Measurements from ENCODE around the gene RBM33.

RBM33 gene

GRCh38 chr7:155598810-155599210 is 45.7 kb upstream of the RBM33 start:
- under 1% methylated on average over 9 of the region's 12 CpGs for WGBS
- H4K8ac ChIP-seq (ENCODE audit: low read length): no peak overlapping the region

DNA sequence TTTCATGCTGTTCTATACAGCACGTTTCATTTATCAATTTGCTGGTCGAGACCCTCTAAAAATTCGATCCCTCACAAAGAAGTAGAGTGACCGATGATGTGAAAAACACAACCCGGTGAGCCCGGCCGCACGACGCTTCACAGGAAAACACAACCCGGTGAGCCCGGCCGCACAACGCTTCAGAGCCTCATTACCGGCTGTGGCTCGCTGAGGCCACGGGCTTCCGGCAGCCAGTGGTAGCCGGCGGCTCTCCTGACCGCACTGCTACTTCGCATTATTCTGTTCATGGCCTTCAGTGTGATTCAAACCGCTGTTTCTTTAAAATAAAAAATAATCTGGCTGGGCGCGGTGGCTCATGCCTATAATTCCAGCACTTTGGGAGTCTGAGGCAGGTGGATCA is 42.3 kb upstream of the RBM33 start:
- H3K4ac ChIP-seq (ENCODE audit: low read depth in 1 of 2, low read length in 2 of 2): no peak overlapping the region
- no peak overlapping the region for H2AFZ ChIP-seq (ENCODE audit: low read depth, low read length)
- no peak overlapping the region for H3K4me3 ChIP-seq (ENCODE audit: insufficient read depth in 1 of 2, low read depth in 1 of 2, low read length in 2 of 2)
- no peaks in the 10 kb centered on the region for H3K9me3 ChIP-seq (ENCODE audit: control insufficient read depth, low read length)
- no peak overlapping the region for H3K18ac ChIP-seq (ENCODE audit: low read depth in 1 of 2, low read length in 2 of 2)
- no peaks in the 10 kb centered on the region for H3K79me1 ChIP-seq (replicated peaks; ENCODE audit: low read length, poor library complexity, severe bottlenecking)
- WGBS: 95% methylated on average over 24 of the region's 24 CpGs
- no peaks in the 10 kb centered on the region for H3K36me3 ChIP-seq (ENCODE audit: control insufficient read depth in 1 of 2, insufficient read depth in 2 of 2, low read depth in 1 of 2, low read length in 2 of 2)
- H3K23ac ChIP-seq (ENCODE audit: low read length in 2 of 2): no peak overlapping the region
- H2AK5ac ChIP-seq (ENCODE audit: low read length, severe bottlenecking): peak overlapping the region; percentile 62
- DNase-seq: no peak
- peaks cover 4% of the 10 kb centered on the region for H3K4me1 ChIP-seq (ENCODE audit: control insufficient read depth, insufficient read depth, low read depth, low read length)
- no peak overlapping the region for H3K27ac ChIP-seq (ENCODE audit: low read length, poor library complexity, severe bottlenecking)
- H4K8ac ChIP-seq (ENCODE audit: low read length): no peak overlapping the region
- H3K14ac ChIP-seq (ENCODE audit: low read length in 2 of 2): no peak overlapping the region
- H2BK120ac ChIP-seq (ENCODE audit: low read depth, low read length): no peak overlapping the region
- H2BK12ac ChIP-seq (ENCODE audit: low read length in 2 of 2): no peak overlapping the region
- H3K9ac ChIP-seq (ENCODE audit: low read length): no peak overlapping the region
- no peak overlapping the region for H2BK15ac ChIP-seq (ENCODE audit: low read depth, poor library complexity, severe bottlenecking)
- no peak overlapping the region for H2BK5ac ChIP-seq (ENCODE audit: low read depth, low read length, poor library complexity, severe bottlenecking)
- H4K91ac ChIP-seq (ENCODE audit: low read length): no peak overlapping the region
- H3K27me3 ChIP-seq (ENCODE audit: control insufficient read depth in 1 of 2, insufficient read depth in 1 of 2, low read length in 2 of 2): peaks cover 0 to 34% of the 10 kb centered on the region in 2 experiments
- no peak overlapping the region for H3K4me2 ChIP-seq (ENCODE audit: low read length, poor library complexity, severe bottlenecking)

More at GRCh38 chr7:155598810-155599210, 45.7 kb upstream of the RBM33 start:
- Histone ChIP-seq H3K27ac (ENCODE audit: low read length, poor library complexity, severe bottlenecking) (no peak overlapping the region), H2AK5ac (ENCODE audit: low read length, severe bottlenecking) (no peak overlapping the region), H3K4me1 (ENCODE audit: control insufficient read depth, insufficient read depth, low read depth, low read length) (peaks cover 5% of the 10 kb centered on the region), H3K9ac (ENCODE audit: low read length) (no peak overlapping the region), H2BK120ac (ENCODE audit: low read depth, low read length) (no peak overlapping the region), H2BK5ac (ENCODE audit: low read depth, low read length, poor library complexity, severe bottlenecking) (no peak overlapping the region), H3K36me3 (ENCODE audit: control insufficient read depth in 1 of 2, insufficient read depth in 2 of 2, low read depth in 1 of 2, low read length in 2 of 2) (no peaks in the 10 kb centered on the region), H2BK15ac (ENCODE audit: low read depth, poor library complexity, severe bottlenecking) (no peak overlapping the region), H3K4me2 (ENCODE audit: low read length, poor library complexity, severe bottlenecking) (peak overlapping the region; percentile 63), H4K91ac (ENCODE audit: low read length) (no peak overlapping the region), H3K27me3 (ENCODE audit: control insufficient read depth in 1 of 2, insufficient read depth in 1 of 2, low read length in 2 of 2) (peaks cover 4 to 55% of the 10 kb centered on the region in 2 experiments), H3K9me3 (ENCODE audit: control insufficient read depth, low read length) (no peaks in the 10 kb centered on the region), H3K14ac (ENCODE audit: low read length in 2 of 2) (no peak overlapping the region), H2AFZ (ENCODE audit: low read depth, low read length) (no peak overlapping the region), H2BK12ac (ENCODE audit: low read length in 2 of 2) (no peak overlapping the region), H3K79me1 (replicated peaks; ENCODE audit: low read length, poor library complexity, severe bottlenecking) (no peaks in the 10 kb centered on the region), H3K4me3 (ENCODE audit: insufficient read depth in 1 of 2, low read depth in 1 of 2, low read length in 2 of 2) (peak overlapping the region in 1 of 2 experiments; percentile 59), H3K4ac (ENCODE audit: low read depth in 1 of 2, low read length in 2 of 2) (no peak overlapping the region), H3K23ac (ENCODE audit: low read length in 2 of 2) (no peak overlapping the region), H3K18ac (ENCODE audit: low read depth in 1 of 2, low read length in 2 of 2) (no peak overlapping the region)
- peak; percentile 68 for DNase-seq

DNA sequence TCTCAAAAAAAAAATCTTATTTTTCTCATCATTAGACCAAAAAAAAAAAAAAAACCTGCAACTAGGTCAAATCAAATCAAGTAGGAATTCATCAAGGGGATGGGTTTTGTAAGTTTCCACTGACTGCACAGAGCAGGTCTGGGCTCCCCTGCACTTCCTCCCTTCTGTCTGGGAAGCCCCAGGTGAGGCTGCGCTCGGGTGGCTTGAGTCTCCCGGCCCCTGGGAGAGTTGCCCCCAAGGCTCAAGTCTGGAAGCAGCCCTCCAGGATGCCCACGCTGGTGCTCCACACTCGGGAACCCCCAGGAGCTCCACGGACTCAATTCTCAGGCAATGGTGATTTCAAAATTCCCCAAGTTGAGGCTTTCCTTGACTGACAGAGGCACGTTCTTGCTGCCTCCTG is 41.7 kb upstream of the RBM33 start:
- WGBS: 69% methylated on average over 6 of the region's 7 CpGs
- Histone ChIP-seq H3K27me3 (ENCODE audit: control insufficient read depth in 1 of 2, insufficient read depth in 1 of 2, low read length in 2 of 2) (peaks cover 0 to 34% of the 10 kb centered on the region in 2 experiments), H3K9ac (ENCODE audit: low read length) (no peak overlapping the region), H3K14ac (ENCODE audit: low read length in 2 of 2) (no peak overlapping the region), H4K8ac (ENCODE audit: low read length) (no peak overlapping the region), H4K91ac (ENCODE audit: low read length) (no peak overlapping the region), H2BK15ac (ENCODE audit: low read depth, poor library complexity, severe bottlenecking) (no peak overlapping the region), H3K23ac (ENCODE audit: low read length in 2 of 2) (no peak overlapping the region), H2BK5ac (ENCODE audit: low read depth, low read length, poor library complexity, severe bottlenecking) (no peak overlapping the region), H3K4me1 (ENCODE audit: control insufficient read depth, insufficient read depth, low read depth, low read length) (no peaks in the 10 kb centered on the region), H3K79me1 (replicated peaks; ENCODE audit: low read length, poor library complexity, severe bottlenecking) (no peaks in the 10 kb centered on the region), H3K4me2 (ENCODE audit: low read length, poor library complexity, severe bottlenecking) (no peak overlapping the region), H3K9me3 (ENCODE audit: control insufficient read depth, low read length) (no peaks in the 10 kb centered on the region), H2AK5ac (ENCODE audit: low read length, severe bottlenecking) (peak overlapping the region; percentile 45), H3K36me3 (ENCODE audit: control insufficient read depth in 1 of 2, insufficient read depth in 2 of 2, low read depth in 1 of 2, low read length in 2 of 2) (no peaks in the 10 kb centered on the region), H3K18ac (ENCODE audit: low read depth in 1 of 2, low read length in 2 of 2) (no peak overlapping the region), H3K4me3 (ENCODE audit: insufficient read depth in 1 of 2, low read depth in 1 of 2, low read length in 2 of 2) (no peak overlapping the region), H2BK120ac (ENCODE audit: low read depth, low read length) (no peak overlapping the region), H3K4ac (ENCODE audit: low read depth in 1 of 2, low read length in 2 of 2) (no peak overlapping the region), H2BK12ac (ENCODE audit: low read length in 2 of 2) (no peak overlapping the region), H2AFZ (ENCODE audit: low read depth, low read length) (no peak overlapping the region), H3K27ac (ENCODE audit: low read length, poor library complexity, severe bottlenecking) (no peak overlapping the region)
- no peak for DNase-seq

DNA sequence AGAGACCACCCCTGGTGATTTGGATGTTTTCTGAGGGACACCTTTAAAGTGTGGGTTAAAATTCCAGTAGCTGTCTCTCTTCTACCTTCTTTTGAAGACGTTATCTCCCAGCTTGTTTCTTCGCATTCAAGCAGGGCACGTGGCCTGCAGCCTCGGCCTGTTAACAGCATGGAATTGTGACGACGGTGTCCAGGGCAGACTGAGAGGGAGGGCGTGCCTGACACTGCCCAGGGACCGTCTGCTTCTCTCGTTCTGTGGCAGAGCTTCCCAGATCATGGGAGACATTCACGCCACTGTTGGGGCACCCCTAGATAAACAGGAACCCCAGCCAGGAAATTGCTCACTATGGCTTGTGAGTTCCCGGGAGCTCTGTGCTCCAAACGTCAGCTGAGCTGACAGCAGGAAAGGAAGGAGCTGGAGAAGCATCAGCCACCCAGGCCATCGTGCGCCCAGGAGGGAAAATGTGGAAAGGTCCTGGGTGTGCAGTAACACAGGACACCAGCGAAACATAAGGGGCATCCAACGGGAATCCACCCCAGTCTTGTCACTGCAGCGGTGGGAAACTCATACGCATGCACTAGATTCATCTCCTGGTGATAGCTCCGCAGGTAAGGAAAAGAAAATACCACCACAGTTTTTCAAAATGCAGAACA is 41.1 kb upstream of the RBM33 start:
- Histone ChIP-seq H3K23ac (ENCODE audit: low read length in 2 of 2) (no peak overlapping the region), H2BK12ac (ENCODE audit: low read length in 2 of 2) (no peak overlapping the region), H3K4me2 (ENCODE audit: low read length, poor library complexity, severe bottlenecking) (no peak overlapping the region), H2BK15ac (ENCODE audit: low read depth, poor library complexity, severe bottlenecking) (no peak overlapping the region), H3K9ac (ENCODE audit: low read length) (no peak overlapping the region), H3K14ac (ENCODE audit: low read length in 2 of 2) (no peak overlapping the region), H2BK120ac (ENCODE audit: low read depth, low read length) (no peak overlapping the region), H2BK5ac (ENCODE audit: low read depth, low read length, poor library complexity, severe bottlenecking) (no peak overlapping the region), H3K27me3 (ENCODE audit: control insufficient read depth in 1 of 2, insufficient read depth in 1 of 2, low read length in 2 of 2) (peaks cover 0 to 34% of the 10 kb centered on the region in 2 experiments), H2AK5ac (ENCODE audit: low read length, severe bottlenecking) (peak overlapping the region; percentile 45), H4K91ac (ENCODE audit: low read length) (no peak overlapping the region), H3K9me3 (ENCODE audit: control insufficient read depth, low read length) (no peaks in the 10 kb centered on the region), H4K8ac (ENCODE audit: low read length) (no peak overlapping the region), H3K4me1 (ENCODE audit: control insufficient read depth, insufficient read depth, low read depth, low read length) (no peaks in the 10 kb centered on the region), H2AFZ (ENCODE audit: low read depth, low read length) (no peak overlapping the region), H3K36me3 (ENCODE audit: control insufficient read depth in 1 of 2, insufficient read depth in 2 of 2, low read depth in 1 of 2, low read length in 2 of 2) (no peaks in the 10 kb centered on the region), H3K4ac (ENCODE audit: low read depth in 1 of 2, low read length in 2 of 2) (no peak overlapping the region), H3K27ac (ENCODE audit: low read length, poor library complexity, severe bottlenecking) (no peak overlapping the region), H3K18ac (ENCODE audit: low read depth in 1 of 2, low read length in 2 of 2) (no peak overlapping the region), H3K4me3 (ENCODE audit: insufficient read depth in 1 of 2, low read depth in 1 of 2, low read length in 2 of 2) (no peak overlapping the region), H3K79me1 (replicated peaks; ENCODE audit: low read length, poor library complexity, severe bottlenecking) (no peaks in the 10 kb centered on the region)
- DNase-seq: no peak
- 71% methylated on average over 19 of the region's 19 CpGs for WGBS
